Stimulated activated CD4-positive, alpha-beta T cell treated with anti-CD3 and anti-CD28 coated beads, Interleukin-4, amount 100 ng/mL, for 48 hours (primary cell): ENCODE measurements around the gene BIRC6.
"Not testable (repeated sequence)": the region's sequence is repeated elsewhere in the genome, so short reads cannot be mapped to it uniquely, and the experiment has no call there.

Experiments
- DNase-seq, 2 donors: peaks; one replicate each; pipeline ENCODE4 v3.0.0-alpha.2; 2020; ENCODE audit warnings: low read depth in 2 of 2

The BIRC6 gene, protein sequence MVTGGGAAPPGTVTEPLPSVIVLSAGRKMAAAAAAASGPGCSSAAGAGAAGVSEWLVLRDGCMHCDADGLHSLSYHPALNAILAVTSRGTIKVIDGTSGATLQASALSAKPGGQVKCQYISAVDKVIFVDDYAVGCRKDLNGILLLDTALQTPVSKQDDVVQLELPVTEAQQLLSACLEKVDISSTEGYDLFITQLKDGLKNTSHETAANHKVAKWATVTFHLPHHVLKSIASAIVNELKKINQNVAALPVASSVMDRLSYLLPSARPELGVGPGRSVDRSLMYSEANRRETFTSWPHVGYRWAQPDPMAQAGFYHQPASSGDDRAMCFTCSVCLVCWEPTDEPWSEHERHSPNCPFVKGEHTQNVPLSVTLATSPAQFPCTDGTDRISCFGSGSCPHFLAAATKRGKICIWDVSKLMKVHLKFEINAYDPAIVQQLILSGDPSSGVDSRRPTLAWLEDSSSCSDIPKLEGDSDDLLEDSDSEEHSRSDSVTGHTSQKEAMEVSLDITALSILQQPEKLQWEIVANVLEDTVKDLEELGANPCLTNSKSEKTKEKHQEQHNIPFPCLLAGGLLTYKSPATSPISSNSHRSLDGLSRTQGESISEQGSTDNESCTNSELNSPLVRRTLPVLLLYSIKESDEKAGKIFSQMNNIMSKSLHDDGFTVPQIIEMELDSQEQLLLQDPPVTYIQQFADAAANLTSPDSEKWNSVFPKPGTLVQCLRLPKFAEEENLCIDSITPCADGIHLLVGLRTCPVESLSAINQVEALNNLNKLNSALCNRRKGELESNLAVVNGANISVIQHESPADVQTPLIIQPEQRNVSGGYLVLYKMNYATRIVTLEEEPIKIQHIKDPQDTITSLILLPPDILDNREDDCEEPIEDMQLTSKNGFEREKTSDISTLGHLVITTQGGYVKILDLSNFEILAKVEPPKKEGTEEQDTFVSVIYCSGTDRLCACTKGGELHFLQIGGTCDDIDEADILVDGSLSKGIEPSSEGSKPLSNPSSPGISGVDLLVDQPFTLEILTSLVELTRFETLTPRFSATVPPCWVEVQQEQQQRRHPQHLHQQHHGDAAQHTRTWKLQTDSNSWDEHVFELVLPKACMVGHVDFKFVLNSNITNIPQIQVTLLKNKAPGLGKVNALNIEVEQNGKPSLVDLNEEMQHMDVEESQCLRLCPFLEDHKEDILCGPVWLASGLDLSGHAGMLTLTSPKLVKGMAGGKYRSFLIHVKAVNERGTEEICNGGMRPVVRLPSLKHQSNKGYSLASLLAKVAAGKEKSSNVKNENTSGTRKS (N-terminal part only)

DNA sequence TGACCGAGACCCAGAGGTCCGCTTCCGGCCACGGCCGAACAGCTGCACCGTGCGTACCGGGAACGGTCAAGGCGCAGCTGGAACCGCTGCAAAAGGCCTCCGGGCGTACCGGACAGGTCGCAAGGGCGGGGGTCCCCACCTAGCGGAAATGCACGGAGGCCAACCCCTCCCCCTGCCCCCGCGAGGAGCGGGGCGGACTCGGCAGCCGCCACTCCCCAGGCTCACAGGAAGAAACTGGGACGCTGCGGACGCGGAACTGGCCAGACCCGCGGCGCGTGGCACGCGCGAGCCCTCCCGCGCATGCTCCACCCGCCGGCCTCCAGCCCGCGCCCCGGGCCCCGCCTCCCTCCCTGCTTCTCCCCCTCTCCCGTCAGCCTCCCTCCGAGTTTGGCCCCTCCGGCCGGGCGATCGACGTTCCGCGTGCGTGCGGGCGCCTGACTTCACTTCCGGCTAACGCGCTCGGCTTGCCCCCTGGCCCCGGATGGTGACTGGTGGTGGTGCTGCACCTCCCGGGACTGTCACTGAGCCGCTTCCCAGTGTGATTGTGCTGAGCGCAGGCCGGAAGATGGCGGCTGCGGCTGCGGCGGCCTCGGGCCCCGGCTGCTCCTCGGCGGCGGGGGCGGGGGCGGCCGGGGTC lies at the start of gene BIRC6:
TSS of gene BIRC6 (plus strand) at position 343 of the 637 bp plus-strand sequence. CDS start at position 482, 139 bp downstream.
- peak; percentile 93 to 98 for DNase-seq

DNA sequence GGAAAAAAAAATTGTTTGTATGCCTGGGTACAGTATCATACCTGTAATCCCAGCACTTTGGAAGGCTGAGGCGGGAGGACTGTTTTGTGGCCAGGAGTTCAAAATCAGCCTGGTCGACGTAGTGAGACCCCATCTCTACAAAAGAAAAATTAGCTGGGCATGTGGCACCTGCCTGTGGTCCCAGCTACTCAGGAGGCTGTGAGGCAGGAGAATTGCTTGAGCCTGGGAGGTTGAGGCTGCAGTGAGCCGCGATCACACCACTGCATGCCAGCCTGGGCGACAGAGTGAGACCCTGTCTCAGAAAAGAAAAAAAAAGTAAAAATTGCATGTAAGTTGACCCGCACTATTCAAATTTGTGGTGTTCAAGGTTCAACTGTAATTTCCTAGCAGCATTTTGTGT lies 46.2 kb upstream of the BIRC6 start:
- DNase-seq: no peak

DNA sequence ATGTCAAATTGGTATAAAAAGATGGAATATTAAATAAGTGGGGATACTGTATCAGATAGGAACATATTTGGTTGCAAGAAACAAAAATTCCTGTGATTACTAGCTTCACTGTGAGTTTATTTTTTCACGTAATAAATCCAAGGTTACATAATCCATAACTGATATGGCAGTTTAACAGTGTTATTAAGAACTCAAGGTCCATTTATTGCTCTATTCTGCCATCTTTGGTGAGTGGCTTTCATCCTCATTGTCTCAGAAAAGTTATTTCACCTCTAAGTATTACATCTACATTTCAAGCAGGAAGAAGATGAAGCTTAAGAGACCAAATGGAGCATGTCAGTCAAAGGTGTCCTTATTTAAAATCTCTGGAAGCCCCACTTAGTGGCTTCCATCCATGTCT lies 41.9 kb upstream of the BIRC6 start:
- DNase-seq: no peak

DNA sequence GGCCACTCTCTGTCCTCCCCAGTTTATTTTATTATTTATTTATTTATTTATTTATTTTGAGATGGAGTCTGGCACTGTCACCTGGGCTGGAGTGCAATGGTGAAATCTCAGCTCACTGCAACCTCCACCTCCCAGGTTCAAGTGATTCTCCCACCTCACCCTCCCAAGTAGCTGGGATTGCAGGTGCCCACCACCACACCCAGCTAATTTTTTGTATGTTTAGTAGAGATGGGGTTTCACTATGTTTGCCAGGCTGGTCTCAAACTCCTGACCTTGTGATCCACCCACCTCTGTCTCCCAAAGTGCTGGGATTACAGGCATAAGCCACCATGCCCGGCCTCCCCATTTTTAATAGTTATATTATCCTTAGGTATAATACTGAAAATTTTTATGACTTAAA lies 28.1 kb upstream of the BIRC6 start:
- DNase-seq: not testable (repeated sequence)

DNA sequence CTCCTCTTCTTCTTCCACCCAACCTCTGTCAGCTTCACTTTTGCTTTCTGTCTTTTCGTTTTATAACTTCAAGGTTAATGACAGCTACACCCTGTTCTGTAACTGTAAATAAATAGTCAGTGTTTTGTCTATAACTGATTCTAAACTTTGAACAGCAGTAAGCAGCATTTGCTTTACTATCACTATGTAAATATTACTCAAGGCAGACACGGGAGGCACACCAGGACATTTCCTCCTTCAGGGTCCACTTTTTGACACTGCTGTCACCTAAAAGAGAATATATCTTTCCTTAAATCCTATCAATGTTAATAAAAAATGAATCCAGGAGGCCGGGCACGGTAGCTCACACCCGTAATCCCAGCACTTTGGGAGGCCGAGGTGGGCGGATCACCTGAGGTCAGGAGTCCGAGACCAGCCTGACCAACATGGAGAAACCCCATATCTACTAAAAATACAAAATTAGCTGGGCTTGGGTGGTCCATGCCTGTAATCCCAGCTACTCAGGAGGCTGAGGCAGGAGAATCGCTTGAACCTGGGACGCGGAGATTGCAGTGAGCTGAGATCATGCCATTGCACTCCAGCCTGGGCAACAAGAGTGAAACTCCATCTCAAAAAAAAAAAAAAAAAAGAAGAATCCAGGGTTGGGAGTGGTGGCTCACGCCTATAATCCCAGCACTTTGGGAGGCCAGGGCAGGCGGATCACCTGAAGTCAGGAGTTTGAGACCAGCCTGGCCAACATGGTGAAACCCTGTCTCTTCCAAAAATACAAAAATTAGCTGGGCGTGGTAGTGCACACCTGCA lies 27.4 kb upstream of the BIRC6 start:
- not testable (repeated sequence) for DNase-seq

DNA sequence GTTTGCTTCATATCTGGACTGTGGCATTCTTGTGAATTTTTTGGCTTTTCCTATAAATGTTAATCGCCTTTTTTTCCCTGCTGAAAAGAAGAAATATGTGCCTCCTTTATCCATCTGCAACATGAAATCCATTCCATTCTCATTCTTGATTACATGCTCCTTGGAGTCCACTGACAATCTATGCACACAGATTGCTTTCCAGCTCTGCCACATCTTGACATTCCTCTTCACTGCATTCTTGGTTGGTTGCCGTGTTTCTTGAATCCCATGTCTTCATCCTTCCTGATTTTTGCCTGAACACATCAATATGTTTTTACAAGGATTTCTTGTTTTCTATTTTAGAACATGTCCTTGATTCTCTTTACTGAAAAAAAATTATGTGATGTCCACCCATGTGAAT lies 26.7 kb upstream of the BIRC6 start:
- DNase-seq: no peak

DNA sequence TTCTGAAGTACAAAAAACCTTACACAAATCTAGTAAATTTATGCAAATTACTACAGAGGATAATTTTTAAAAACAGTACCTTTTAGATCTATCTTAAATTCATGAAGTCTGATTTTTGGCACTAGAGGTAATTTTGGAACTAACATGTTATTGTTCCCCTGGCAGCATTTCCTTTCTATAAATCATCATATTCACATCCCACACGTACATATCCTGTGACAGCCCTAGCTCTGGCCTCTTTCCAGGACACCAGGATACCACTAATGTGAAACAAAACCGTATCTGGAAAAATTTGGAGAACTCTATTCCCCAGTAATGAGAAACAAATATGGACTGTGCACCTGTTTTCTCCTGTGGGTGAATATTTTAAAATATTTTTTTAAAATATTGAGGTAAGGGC lies 14.0 kb upstream of the BIRC6 start:
- DNase-seq: no peak

DNA sequence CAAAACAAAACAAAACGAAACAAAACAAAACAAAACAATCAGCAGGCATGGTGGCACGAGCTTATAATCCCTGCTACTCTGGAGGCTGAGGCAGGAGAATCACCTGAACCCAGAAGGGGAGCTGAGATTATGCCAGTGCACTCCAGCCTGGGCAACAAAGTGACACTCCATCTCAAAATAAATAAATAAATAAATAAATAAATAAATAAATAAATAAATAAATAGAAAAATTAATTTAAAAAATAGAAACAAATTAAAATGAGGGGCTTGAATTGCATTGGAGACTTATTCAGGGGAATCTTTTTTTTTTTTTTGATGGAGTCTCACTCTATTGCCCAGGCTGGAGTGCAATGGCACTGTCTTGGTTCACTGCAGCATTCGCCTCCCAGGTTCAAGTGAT lies 6.0 kb upstream of the BIRC6 start:
- not testable (repeated sequence) for DNase-seq

DNA sequence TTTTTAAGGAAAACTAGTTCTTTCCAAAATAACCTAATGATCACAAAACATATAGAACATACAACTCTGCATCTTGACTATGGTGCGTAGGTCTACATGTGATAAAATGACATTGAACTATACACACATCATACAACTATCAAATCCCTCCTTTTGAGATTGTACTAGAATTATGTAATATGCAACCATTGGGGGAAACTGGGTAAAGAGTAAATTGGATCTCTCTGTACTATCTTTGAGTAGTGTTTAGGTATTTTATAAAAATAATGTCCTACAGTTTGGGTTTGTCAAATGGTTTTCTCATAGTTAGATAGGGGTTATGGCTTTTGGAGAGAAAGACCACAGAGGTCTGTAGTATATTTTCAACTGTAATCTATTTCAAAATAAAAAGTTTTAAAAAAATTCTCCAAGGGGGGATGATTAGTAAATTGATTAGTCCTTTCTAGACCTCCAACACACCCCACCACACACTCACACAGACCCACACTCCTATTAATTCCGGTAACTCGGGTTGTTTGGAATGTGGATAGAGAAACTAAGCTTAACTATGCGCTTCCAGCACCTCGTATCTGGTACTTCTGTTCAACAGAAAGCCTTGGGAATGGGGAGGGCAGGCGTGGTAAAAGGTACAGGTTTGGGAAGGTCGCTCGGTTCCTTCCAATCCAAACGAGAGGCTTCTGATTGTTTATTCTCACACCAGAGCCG lies 695 bp upstream of the BIRC6 start:
- no peak for DNase-seq

DNA sequence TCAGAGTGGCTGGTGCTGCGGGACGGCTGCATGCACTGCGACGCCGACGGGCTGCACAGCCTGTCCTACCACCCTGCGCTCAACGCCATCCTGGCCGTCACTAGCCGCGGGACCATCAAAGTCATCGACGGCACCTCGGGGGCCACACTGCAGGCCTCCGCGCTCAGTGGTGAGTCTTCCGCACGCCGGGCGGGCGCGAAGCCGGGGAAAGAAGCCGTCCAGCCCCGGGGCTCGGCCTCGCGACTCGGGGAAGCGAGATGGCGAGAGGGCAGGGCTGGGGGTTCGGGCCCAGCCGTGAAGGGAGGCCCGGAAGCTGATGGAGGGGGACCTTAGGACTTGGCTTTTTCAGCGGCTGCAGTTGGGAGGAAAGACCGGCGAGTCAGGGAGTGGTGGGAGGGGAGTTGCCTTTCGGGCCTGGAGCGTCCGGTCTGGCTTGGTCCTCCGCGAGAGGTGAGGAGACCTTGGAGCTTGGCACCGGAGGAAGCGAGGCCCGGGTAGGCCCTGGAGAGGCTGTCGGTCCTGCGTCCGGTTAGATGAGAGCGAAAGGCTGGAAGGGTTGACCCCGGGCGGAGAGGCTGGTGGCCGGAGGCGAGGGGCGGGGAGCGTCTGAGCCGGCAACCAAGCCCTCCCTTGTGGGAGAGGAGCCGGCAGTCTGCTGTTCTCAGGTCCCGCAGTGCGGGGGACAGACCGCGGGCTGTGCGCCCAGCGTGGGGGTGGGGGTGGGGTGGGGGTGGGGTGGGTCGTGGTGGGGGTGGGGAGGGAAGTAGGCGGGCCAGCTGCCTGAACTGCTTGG lies 691 bp downstream of the BIRC6 start:
- DNase-seq: peak; percentile 19 to 29

DNA sequence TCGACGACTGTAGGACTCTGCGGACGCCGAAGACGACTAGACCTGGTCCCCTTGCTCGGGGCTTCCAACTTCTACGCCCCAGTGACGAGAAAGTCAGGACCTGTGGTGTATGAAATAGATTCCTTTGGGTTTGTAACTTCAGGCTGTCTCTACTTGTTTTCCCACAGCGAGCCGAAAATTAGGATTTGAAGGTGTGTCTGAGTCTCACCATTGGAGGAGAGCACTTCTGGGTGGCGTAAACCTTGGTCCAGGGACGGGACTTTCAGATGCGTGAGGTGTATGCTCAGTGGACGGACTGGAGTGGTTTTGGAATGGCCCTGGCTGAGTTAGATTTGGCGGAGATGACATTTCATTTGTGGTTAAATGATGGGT lies 1.3 kb downstream of the BIRC6 start:
- no peak for DNase-seq

DNA sequence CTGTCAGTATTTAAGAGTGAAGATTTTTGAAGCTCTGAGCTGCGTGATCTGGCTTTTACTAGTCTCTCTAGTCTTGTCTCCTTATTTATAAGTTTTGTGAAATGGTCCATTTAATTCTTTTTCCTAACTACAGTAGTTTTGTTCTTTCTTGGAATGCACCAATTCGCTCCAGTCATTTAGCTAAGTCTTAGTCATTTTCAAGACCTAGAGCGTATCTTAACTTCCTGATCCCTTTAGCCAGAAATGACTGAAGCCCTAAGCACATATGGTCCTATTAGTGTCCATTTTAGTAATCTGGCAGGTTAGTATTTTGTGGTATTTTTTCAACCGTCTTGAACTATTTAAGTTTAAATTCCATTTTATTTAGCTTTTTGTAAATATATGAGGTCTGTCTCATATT lies 3.6 kb downstream of the BIRC6 start:
- DNase-seq: no peak

DNA sequence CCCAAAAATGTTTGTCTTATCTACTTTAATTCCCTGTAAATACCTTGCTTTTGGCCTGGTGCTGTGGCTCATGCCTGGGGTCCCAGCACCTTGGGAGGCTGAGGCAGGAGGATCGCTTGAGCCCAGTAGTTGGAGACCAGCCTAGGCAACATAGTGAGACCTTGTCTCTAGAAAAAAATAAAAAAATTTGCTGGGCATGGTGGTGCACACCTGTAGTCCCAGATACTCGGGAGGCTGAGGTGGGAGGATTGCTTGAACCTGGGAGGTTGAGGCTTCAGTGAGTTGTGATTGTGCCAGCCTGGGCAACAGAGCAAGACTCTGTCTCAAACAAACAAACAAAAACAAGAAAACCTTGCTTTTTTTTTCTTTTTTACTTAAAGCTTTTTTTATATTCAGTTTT lies 6.2 kb downstream of the BIRC6 start:
- not testable (repeated sequence) for DNase-seq

DNA sequence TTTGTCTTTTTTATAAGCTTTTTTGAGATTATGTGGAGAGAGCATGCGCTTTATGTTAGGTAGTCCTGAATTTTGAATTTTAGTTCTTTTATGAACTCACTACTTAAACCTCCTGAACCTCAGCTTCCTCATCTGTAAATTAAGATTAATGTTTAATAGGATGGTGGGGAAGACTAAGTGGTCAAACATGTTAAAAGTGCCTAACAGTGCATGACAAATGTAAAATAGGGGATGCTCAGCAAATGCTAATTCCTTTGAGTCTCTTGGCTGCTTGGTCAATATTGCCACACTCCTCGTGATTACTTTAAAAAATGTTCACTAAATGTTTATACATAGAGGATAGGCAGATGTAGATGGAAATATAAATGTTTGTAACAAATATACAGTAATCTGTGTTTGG lies 6.8 kb downstream of the BIRC6 start:
- no peak for DNase-seq

DNA sequence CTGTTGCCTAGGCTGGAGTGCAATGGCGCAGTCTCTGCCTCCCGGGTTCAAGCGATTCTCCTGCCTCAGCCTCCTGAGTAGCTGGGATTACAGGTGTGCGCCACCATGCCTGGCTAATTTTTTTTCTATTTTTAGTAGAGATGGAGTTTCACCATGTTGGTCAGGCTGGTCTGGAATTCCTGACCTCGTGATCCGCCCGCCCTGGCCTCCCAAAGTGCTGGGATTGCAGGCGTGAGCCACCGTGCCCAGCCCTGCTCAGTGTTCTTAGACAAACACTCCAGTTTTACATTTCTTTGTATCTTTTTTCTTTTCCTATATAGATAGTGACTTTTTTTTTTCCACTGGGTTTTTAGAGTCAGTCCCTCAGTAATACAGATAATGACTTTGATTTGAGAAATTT lies 7.5 kb downstream of the BIRC6 start:
- not testable (repeated sequence) for DNase-seq

DNA sequence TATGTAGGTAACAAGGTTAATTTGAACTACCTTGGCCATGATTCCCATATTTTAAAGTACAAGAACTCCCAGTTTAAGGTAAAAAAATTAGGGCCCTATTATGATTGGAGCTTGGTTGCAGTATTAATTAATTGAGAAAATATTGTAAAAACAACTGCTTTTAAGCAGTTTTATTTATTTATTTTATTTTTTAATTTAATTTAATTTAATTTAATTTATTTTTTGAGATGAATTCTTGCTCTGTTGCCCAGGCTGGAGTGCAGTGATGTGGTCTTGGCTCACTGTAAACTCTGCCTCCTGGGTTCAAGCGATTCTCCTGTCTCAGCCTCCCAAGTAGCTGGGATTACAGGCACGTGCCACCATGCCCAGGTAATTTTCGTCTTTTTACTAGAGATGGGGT lies 8.9 kb downstream of the BIRC6 start:
- not testable (repeated sequence) for DNase-seq

DNA sequence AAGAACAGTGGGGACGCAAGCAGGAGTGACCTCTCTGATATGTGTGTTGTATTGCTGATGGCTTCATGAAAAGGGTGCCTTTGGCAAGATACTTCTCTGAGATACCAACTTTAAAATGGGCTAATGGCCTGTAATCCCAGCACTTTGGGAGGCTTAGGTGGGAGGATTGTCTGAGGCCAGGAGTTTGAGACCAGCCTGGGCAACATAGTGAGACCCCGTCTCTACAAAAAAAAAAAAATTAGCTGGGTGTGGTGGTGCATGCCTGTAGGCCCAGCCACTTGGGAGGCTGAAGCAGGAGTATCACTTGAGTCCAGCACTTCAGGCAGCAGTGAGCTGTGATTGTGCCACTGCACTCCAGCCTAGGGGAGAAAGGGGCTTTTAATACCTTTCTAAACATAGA lies 9.8 kb downstream of the BIRC6 start:
- no peak for DNase-seq

DNA sequence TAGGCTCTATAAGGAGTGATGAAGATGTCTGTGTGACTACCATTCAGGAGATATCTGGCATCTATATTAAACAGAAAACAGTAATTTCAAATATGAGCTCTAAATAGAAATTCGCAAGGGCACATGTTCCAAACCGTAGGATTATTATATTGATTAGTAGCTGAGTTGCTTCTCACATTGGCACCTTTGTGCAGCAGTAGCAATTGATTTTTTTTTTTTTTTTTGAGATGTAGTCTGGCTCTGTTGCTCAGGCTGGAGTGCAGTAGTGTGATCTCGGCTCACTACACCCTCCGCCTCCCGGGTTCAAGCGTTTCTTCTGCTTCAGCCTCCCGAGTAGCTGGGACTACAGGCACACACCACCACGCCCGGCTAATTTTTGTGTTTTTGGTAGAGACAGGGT lies 12.4 kb downstream of the BIRC6 start:
- no peak for DNase-seq

DNA sequence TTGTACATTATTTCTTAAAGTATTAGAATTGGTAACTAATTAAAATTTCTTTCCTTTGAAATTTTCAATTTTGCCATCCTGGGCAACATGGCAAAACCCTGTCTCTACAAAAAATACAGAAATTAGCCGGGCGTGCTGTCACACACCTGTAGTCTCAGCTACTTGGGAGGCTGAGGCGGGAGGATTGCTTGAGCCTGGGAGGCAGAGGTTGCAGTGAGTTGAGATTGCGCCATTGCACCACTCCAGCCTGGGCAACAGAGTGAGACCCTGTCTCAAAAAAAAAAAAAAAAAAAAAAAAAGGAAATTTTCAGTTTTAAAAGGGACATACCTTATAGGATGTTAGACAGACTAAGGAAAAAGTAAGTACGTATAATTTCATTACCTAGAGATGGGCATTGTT lies 14.1 kb downstream of the BIRC6 start:
- not testable (repeated sequence) for DNase-seq
